ENCODE results near the gene GAREM1.
"Not testable (repeated sequence)": the region's sequence is repeated elsewhere in the genome, so short reads cannot be mapped to it uniquely, and the experiment has no call there.

Gene GAREM1

DNA sequence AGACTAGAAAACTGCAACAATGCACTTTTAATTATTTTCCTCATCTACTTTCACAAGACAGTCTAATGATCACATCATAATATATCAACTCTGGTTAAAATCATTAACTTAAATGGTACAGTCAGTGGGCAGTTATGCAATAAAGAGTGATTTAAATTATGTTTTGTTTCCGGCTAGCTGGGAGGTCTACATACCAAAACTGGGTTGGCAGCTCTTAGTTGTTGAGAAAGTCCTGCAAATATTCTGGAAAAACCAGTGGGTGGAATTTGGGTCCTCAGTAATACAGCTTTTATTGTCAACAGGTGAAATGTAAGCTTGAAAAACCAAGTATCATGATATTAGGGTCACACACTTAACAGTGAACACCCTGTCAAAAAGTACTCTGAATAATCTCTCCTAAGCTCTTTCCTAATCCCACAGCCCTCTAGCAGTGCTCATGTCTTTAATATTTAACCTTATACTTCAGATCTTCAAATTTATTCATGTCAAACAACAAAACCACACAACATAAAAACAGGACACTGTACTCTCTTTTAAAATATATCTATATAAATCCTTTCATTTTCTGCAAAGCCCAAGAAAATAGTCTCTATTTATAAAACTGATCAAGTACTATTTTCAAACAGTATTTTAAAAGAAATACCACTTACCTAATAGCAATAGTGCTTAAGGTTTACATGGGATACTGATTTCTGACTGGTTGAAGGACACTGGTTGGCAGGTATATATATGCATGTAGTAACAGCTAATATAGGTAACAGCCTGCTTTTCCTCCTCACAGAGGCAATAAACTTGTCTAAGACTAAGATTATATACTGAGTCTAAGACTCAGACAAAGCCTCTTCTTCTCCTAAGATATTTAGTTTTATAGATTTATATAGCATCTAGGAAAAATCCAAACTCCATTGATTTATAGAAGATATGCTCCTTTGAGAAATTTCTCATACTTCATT is 103.8 kb downstream of the GAREM1 start:
- FAIRE-seq, result no peak

DNA sequence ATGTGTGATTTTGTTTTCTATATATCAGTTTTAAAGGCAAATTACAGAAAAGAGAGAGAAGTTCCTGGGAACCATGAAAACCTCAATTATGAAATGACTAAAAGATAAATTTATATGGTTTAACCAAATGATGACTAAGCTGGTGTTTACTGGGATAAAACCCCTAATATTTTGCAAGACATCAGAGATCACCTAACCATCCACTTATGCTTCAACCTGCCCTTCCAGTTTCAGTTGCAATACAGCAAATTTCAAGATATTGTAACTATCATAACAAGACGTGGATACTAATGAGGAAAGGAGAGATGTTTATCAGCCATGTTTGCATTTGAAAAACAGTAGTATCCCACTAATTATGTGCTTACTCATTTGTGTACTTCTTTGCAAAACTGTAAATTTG is 108.2 kb downstream of the GAREM1 start:
- FAIRE-seq, result no peak

DNA sequence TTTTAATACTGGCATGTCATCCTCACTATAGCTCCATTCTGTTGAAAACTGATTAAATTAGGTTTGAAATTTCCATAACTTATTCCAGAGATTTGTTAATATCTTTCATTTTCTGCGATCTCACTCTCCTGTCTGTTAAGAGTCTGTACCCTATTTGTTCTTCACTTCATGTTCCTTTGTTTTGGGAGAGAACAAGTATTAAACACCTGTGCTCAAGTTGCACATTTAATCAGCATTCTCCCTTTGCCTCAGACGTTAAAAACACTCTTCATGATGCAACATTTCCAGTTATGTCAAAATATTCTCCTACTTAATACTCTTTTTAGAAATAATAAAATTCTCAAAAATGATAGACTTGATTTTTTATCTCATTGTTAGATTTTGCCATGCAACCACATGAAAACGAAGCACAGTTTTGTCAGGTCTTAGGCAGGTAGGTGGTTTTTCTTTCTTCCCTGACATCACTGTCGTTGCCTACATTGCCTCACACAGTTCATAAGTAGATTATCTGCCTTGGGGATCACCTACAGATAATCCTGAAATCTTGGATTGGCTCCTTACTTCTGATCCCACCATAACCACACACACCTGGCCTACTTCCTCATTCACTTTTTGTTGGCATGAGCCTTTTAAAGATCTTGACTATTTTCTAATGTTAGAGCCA is 109.9 kb downstream of the GAREM1 start:
- no peak for FAIRE-seq

DNA sequence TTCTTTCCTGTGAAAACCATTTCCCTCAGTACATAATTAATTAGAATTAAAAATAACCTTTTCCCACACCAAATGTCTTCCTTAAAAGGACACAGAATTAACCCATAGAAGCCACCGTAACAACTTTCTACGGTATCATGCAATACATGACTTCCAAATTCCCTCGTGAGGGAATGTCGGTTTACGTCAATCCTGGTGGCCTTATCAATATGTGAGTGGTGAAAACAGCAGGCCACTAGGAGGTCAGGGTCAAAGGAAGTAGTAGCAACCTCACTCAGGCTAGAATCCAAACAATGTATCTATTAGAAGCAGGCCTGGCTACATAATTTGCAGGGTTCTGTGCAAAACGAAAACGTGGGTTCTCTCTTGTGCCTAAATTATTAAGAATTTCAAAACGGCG is 112.2 kb downstream of the GAREM1 start:
- no peak for FAIRE-seq

DNA sequence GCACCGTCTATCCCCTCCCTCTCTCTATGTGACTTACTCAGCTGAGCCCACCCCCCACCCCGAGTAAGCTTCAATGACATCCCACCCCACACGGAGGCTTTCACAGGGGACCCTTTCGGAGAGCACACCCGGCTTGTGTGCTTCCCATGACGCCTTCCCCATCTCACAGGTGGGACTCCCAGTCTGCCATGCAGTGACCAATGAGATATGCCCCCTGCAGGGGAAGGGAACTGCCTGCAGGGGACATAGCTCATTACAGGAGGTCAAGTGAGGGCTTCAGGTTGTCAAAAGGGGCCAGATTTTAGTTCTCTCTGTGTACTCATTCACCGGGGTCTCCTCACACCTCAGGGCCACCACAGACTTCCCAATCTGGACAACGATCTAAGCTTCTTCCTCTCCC is 112.6 kb downstream of the GAREM1 start:
- FAIRE-seq, result no peak

DNA sequence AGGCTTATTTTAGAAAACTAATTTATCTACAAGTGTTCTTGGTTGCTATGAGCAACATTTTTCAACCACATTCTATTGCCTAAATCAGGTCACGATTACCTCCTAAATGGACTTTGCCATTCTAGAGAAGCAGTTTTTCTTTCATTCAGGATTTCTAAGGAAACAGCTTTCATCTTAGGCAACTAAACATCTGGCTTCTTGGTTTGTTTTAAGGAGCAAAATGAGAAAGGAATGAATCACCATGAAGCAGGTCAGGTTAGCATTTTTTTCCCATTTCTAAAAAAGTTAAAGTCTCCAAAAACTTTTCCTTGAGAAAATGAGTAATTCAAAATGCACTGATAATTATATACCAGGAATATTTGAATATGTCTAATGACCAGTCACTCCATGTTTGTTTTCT is 114.8 kb downstream of the GAREM1 start:
- FAIRE-seq, result no peak

DNA sequence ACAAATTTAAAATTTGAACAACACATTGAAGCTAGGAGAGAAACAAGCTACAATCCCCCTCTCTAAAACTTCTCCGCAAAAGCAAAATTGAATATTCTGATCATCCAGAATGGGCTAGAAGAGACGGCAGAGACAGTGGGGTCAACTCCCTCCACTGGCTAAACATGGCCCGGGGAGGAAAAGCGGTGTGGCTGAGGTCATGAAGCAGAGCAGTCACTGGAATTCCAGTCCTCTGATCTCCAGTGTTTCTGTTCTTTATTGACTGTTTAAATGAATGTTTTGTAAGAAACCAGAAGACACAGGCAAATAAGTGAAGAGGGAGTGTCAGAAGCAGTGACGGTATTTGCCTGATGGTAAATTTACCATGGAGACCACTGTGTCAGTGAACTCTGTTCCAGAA is 116.2 kb downstream of the GAREM1 start:
- no peak for FAIRE-seq

DNA sequence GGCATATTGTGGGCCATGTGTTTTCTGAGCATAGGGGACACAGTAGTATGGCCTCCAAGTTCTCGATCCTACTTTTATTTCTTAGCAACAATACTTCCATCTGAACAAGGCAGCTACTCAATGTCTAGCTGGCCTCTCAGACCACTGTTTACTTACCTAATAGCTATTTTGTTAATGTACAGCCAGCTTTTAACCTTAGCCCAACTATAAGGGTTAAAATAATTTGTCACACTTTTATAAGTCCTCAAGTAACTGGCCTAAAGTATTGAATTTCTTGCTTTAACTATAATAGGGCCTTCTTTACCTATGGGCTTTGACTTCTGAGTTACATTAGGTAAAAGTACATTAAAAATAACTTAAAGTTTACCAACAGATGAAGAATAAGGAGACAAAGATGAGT is 117.4 kb downstream of the GAREM1 start:
- FAIRE-seq, result no peak

DNA sequence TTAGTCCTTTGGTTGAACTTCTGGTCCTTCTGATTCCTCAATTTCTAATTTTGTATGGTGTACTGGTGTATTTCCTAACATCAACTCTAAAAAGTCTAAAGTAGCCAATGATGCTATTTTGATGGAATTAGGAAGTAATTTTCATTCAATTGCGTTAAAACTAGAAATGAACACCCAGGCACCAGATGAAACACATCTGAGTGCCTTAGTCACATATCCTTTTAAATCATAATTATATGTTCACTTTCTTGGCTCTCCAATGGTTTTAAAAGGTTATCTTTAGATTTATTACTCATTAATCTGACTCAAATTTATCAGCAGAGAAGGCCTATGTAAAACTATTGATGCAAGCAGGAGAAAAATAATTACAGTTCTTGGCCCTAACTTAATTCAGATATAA is 119.7 kb downstream of the GAREM1 start:
- FAIRE-seq, result no peak

DNA sequence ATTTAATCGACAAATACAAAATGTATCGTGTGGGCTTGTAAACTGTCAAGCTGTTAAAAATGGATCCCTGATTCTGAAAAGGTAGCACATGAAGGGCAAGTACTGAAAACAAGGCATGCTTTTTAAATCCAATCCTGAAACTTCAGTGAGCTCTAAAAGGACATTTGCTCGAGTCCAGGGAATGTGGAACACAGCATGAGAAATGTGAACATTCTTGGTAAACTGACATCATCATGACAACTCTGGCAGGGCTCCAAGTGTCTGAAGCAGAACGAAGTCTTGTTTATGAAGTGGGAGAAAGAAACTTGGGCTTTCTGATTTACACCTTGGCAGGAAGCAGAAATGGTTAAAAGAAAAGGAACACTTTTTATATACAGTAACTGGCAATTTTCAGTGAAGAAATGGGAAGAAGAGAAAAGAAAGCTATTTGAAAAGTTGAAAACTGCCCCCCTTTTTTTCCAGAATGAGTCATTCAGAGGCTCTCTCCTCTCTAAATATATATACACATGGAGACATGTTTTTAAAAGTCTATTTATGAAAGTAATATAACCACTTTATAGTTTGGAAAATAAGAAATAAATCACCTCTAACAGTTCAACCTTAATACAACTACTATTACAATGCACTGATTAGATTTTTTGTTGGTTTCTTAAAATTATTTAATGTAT is 120.8 kb downstream of the GAREM1 start:
- FAIRE-seq, result no peak

DNA sequence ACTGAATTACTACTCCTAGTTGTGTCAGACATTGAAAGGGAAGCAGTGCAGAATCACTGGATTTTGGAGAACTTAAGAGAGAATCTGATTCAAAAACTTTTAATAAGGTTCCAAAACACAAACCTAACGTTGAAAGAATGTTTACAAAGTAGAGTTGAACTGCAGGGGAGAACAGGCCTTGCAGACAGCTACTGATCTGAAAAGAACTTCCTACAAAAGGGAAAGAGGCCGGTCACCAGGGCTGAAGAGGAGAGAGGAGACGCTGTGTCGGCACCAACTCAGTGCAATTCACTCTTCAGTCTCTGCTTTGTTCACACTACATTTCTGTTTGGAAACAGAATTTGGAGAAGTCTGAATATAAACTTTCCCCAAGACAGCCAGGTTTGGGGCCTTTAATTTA is 124.0 kb downstream of the GAREM1 start:
- FAIRE-seq, result no peak

DNA sequence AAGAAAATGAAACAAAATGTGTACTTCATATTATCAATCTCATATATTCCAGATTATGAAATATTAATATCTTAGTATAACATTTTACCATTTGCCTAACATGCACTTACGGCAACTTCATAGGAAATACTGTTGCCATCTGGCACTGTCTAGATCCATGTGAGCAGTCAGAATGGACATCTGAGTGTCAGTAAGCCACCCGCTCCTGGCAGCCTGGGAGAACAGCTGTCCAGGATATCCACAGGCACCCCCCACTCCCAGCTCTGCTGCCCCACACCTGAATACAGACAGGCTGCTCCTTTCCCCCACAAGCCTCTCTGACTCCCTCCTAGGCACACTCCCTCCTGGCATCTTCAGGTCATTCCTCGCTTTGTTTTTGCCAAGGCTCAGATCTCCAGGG is 127.0 kb downstream of the GAREM1 start:
- no peak for FAIRE-seq

DNA sequence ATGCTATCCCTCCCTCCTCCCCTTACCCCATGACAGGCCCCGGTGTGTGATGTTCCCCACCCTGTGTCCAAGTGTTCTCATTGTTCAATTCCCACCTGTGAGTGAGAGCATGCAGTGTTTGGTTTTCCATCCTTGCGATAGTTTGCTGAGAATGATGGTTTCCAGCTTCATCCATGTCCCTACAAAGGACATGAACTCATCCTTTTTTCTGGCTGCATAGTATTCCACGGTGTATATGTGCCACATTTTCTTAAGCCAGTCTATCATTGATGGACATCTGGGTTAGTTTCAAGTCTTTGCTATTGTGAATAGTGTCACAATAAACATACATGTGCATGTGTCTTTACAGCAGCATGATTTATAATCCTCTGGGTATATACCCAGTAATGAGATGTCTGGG is 129.6 kb downstream of the GAREM1 start:
- FAIRE-seq, result not testable (repeated sequence)

DNA sequence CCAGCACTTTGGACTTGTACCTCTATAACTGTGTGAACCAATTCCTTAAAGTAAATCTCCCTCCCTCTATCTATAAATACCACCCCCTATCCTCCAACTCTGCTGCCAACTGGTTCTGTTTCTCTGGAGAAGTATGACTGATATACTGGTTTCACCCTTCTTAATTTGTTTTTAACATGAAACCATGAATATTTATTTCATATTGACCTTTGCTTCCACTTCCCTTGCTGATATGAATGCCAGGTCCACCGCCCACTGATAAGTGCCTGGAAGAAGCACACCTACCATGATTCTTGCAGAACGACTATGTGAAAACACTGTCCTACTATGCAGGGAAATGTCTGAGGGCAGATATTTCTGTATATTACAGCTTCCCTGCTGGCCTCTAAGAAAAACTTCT is 131.6 kb downstream of the GAREM1 start:
- no peak for FAIRE-seq

DNA sequence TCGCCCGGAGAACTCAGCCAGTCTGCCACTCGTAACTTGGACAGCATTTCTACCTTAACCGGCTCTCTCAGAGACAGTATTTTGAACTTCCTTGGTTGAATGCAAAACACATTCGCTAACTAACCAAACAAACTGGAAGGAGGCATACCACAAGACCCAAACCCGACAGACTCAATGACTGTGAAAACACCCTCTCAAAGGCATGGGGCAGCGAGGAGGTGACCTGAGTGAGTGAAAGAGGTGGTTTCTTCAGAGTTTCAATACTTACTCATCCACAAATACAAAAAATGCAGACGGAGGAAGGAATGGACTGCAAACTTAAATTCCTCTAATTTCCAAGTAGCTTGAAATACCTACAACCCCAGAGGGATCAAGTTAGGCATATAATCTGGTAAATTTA is 132.9 kb downstream of the GAREM1 start:
- no peak for FAIRE-seq

DNA sequence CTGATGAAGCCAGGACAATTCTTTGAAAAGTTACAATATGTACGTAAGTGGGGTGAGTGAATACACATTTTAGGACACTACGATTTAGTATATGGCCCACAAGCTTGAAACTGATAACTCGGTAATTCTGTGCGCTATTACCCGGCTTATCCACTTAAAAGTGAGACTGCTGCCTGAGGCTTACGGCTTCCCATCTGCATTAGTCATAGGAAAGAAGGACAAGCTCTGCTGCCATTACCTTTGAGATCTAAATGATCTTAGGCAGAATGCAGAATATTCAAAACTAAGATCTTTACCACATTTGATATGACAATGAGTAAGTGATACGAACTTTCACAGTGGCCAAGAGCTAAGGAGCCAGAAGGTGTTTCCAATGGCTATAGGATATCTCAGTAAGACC is 133.3 kb downstream of the GAREM1 start:
- FAIRE-seq, result no peak

DNA sequence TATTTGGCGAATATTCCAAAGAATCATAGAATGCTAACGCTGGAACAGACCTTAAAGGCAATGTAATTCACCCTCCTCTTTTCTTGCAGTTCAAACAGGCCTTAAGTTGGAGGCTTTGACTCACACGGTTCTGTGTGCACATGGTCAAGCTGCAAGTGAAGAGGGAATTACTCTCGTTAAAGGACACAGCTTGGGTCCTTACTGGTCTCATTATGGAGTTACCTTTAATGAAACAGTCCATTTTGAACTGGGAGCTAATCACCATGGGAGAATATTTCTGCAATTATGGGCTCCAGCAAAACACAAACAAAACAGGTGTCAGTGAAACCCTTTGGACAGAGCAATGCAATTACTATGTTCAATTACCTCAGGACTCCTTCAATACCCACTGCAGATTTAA is 135.5 kb downstream of the GAREM1 start:
- no peak for FAIRE-seq

DNA sequence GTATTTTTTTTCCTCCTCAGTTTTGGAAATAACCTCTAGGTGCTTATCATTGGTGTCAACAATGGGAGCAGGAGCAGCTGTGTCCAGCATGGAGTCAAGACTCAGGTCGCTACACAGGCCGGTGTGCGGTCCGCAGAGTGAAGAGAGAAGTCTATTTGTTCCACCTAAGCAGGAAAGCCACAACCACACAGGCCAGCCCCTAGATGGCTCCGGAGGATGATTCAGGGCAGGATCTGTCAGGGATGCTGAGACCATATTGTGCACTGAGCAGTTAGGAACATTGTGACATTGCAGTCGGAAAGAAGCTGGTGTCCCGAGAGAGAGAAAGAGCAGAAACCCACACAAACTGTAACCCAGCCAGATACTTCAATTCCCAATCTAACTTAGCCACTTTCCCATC is 136.9 kb downstream of the GAREM1 start:
- FAIRE-seq, result no peak

DNA sequence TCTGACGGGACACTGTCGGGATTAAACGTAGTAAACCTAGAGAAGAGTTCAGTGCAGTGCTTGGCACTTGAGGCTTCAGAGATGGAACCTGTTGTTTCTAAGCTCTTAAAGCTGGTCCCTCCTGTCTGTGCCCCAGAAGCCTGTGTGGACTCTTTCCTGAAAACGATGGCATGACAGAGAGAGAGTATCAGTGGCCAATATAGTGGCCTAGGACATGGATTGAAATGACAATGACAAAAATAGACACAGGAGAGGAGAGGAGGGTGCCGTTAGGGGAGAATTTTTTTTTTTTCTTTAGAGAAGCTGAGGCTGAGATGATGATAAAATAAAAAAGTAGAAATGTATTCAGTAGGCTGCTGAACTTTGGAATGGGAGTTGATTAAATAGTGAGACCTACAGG is 138.0 kb downstream of the GAREM1 start:
- FAIRE-seq, result no peak

DNA sequence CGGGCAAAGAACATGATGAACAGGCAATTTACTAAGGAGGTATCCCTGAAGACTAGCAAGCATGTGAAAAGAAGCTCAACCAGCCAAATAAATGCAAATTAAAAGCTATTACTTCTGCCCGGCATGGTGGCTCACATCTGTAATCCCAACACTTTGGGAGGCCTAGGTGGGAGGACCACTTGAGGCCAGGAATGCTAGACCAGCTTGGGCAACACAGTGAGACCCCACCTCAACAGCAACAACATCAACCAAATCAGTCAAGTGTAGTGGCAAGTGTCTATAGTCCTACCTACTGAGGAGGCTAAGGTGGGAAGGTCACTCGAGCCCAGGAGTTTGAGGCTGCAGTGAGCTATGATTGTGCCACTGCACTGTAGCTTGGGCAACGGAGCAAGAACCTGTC is 141.7 kb downstream of the GAREM1 start:
- no peak for FAIRE-seq

DNA sequence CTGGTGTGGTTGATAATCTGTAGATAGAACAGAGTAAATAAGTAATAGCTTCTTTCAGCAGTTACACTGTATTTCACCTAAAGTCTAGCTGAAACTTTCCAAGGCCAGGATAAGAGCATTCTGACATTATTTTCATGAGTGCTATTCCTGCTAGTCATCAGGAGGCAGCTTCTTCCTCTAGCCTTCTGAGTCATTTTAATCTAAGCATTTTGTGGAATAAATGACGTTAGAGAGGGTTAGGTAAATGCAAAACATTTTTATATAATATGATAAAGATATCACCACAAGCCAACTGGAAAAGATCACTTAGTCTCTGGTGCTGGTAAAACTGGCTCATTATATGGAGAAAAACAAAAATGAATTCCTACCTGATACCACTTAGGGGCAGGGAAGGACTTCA is 142.3 kb downstream of the GAREM1 start:
- FAIRE-seq, result no peak

DNA sequence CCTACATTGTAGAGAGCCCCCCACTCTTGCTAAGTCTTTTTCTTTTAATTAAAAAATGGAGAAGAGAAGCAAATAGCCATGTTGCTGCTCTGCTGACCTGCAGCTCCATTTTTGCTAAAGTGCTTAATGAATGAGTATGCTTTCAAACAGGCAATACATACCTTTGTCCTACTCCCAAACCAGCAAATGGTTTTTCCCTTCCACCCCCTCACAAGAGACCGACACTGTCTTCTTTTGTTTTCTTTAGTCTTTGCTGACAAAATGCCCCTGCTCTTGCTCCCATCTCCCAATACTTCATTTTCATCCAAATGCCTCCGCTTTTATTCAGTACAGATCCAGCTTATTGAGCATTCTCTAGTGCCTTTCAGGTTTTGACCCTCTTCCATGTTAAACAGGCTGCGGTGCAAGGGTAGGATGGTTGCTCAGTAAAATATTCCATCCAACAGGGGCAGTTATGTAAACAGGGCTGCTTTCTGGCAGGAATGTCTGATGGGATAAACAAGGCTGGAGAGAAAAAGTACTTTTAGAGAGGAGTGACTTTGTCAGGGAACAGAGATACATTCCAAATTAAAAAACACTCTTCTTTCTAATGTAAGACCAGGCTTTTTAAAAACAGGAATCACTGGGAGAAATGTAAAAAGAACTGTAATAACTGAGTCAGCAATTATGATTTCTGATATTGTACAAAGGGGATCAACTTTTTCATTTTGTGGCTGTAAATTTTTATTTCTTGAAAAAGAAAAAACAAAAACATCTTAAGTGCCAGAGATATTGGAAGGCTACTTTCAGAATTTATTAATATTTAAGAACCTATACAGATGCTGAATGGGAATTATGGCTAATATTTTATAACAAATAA is 144.0 kb downstream of the GAREM1 start:
- no peak for FAIRE-seq

DNA sequence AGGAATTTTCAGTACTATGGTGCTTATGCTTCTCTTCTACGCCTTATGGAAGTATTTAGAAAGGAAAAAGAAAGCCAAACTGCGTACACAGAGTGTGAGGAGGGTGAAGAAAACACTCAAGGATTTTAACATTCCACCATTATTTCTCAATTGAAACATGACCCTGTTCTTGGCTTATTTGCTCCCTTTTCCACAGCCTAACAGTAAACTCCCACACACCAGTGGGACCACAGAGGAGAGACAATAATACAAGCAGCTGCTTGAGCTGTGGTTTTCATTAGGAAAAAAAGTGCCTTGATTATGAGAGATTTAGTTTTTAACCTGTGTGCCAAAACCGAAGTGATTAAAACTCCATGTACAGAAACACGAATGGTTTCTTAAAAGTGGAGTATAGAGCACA is 146.5 kb downstream of the GAREM1 start:
- no peak for FAIRE-seq
